CD14-positive monocyte (primary cell): ENCODE results near the gene FABP1. TPM values are rescaled to one million over a fixed set of nuclear protein-coding genes. Genes with fewer than 3 reads are reported as not detected.

Source experiments
- DNase-seq, 3 donors: peaks; one replicate each; pipeline ENCODE4 v3.0.0-alpha.2; 2011 to 2022
- H2AFZ ChIP-seq: 2 replicates; pipeline ENCODE4 v1.6.0; 2012; ENCODE audit warnings: mild to moderate bottlenecking, low read depth, low read length, inconsistent platforms; ENCODE audit not compliant: insufficient read depth, poor library complexity, severe bottlenecking
- H3K27ac ChIP-seq, 2 donors: 1 replicate in 1 of 2; 2 replicates in 1 of 2; pipeline ENCODE4 v1.5.1; 2012 to 2013; ENCODE audit warnings: low read length in 2 of 2, control low read depth in 1 of 2, inconsistent platforms in 1 of 2, low read depth in 1 of 2, mild to moderate bottlenecking in 1 of 2
- H3K27me3 ChIP-seq, 2 donors: one replicate each; pipeline versions ENCODE4 v1.6.0 to v1.6.1; 2011 to 2013; ENCODE audit warnings: low read length in 2 of 2; ENCODE audit not compliant: control insufficient read depth in 2 of 2, insufficient read depth in 2 of 2
- H3K36me3 ChIP-seq, 2 donors: replicated peaks in 1 of 2; 1 replicate in 1 of 2; 2 replicates in 1 of 2; pipeline versions ENCODE4 v1.5.1 to v1.6.1; 2012 to 2013; ENCODE audit warnings: low read length in 2 of 2, control low read depth in 1 of 2, inconsistent platforms in 1 of 2, mild to moderate bottlenecking in 1 of 2; ENCODE audit not compliant: insufficient read depth in 2 of 2, control insufficient read depth in 1 of 2
- H3K4me1 ChIP-seq, 2 donors: 1 replicate in 1 of 2; 2 replicates in 1 of 2; pipeline versions ENCODE4 v1.5.1 to v1.6.1; 2012 to 2013; ENCODE audit warnings: low read length in 2 of 2, control low read depth in 1 of 2, inconsistent platforms in 1 of 2, mild to moderate bottlenecking in 1 of 2, moderate library complexity in 1 of 2; ENCODE audit not compliant: insufficient read depth in 2 of 2, control insufficient read depth in 1 of 2
- H3K4me2 ChIP-seq: replicated peaks from 2 replicates; pipeline ENCODE3; 2012; ENCODE audit warnings: low read length, moderate library complexity, mild to moderate bottlenecking; ENCODE audit not compliant: poor library complexity, severe bottlenecking; ENCODE audit errors: extremely low read depth
- H3K4me3 ChIP-seq, 3 experiments: fragments of 200-600 bp in 1 of 3; sonication (generic) in 1 of 3; replicated peaks in 1 of 3; 1 replicate in 2 of 3; 2 replicates in 1 of 3; pipeline ENCODE4 v1.5.1; 2011 to 2013; ENCODE audit warnings: low read length in 3 of 3, mild to moderate bottlenecking in 3 of 3, control low read depth in 2 of 3, low read depth in 2 of 3, inconsistent platforms in 1 of 3, moderate library complexity in 1 of 3
- H3K79me2 ChIP-seq: 2 replicates; pipeline ENCODE4 v1.6.0; 2012; ENCODE audit warnings: mild to moderate bottlenecking, control low read depth, inconsistent platforms, low read length, moderate library complexity; ENCODE audit not compliant: insufficient read depth
- H3K9ac ChIP-seq: 2 replicates; pipeline ENCODE4 v1.6.0; 2017; ENCODE audit warnings: low read length, mild to moderate bottlenecking; ENCODE audit not compliant: insufficient read depth, poor library complexity, severe bottlenecking
- H3K9me3 ChIP-seq, 2 donors: replicated peaks in 1 of 2; 1 replicate in 1 of 2; 2 replicates in 1 of 2; pipeline versions ENCODE4 v1.5.1 to v1.6.1; 2012 to 2013; ENCODE audit warnings: low read length in 2 of 2, control low read depth in 1 of 2; ENCODE audit not compliant: control insufficient read depth in 1 of 2, insufficient read depth in 1 of 2
- H4K20me1 ChIP-seq: 2 replicates; pipeline ENCODE4 v1.6.0; 2012; ENCODE audit warnings: mild to moderate bottlenecking, low read length, control low read depth, moderate library complexity; ENCODE audit not compliant: insufficient read depth
- H3K27ac Mint-ChIP-seq, 7 donors: one replicate each; pipeline ENCODE4 v1.8.0; 2020; ENCODE audit warnings: mild to moderate bottlenecking in 7 of 7, mixed read lengths in 7 of 7, moderate library complexity in 6 of 7, inconsistent platforms in 2 of 7
- H3K27me3 Mint-ChIP-seq, 3 donors: one replicate each; pipeline ENCODE4 v1.8.0; 2021 to 2022; ENCODE audit warnings: low read depth in 3 of 3, mild to moderate bottlenecking in 3 of 3, mixed read lengths in 3 of 3, moderate library complexity in 3 of 3, inconsistent platforms in 1 of 3
- H3K36me3 Mint-ChIP-seq, 2 donors: one replicate each; pipeline ENCODE4 v1.8.0; 2020; ENCODE audit warnings: mixed read lengths in 2 of 2, inconsistent platforms in 1 of 2, mild to moderate bottlenecking in 1 of 2
- H3K4me1 Mint-ChIP-seq: one replicate; pipeline ENCODE4 v1.8.0; 2020; ENCODE audit warnings: mild to moderate bottlenecking, mixed read lengths
- H3K4me3 Mint-ChIP-seq, 2 donors: one replicate each; pipeline ENCODE4 v1.8.0; 2020; ENCODE audit warnings: mild to moderate bottlenecking in 2 of 2, mixed read lengths in 2 of 2, moderate library complexity in 1 of 2
- H3K9me3 Mint-ChIP-seq, 7 donors: one replicate each; pipeline ENCODE4 v1.8.0; 2020 to 2022; ENCODE audit warnings: mixed read lengths in 7 of 7, mild to moderate bottlenecking in 6 of 7, moderate library complexity in 6 of 7, inconsistent platforms in 2 of 7
- CTCF ChIP-seq: fragments of 200-600 bp; IDR thresholded peaks from one replicate; pipeline ENCODE4 v1.8.0; 2022; ENCODE audit warnings: antibody characterized with exemption, mild to moderate bottlenecking
- WGBS: methylation state at CpG from one replicate; pipeline ENCODE4 v1.1.5; 2013; ENCODE audit warnings: missing lambda C conversion rate; ENCODE audit not compliant: insufficient coverage; 5-methylcytosine and 5-hydroxymethylcytosine counted together
- intact Hi-C, 2 donors: fragments of 100-400 bp; cut with micrococcal nuclease; formaldehyde crosslinking; loops; one replicate each; pipeline versions ENCODE4 v1.15.0 to v1.15.1; 2023
- polyA plus RNA-seq, 3 donors: library from polyadenylated mRNA; depleted of rRNA in 1 of 3; unstranded in 2 of 3; stranded (reverse) in 1 of 3; fragments of 300-500 nt in 2 of 3; fragments of >200 nt in 1 of 3; fragmentation: Illumina TruSeq in 2 of 3; gene quantifications; 1 replicate in 2 of 3; 2 replicates in 1 of 3; pipeline ENCODE4 v1.2.3, GENCODE V29; 2012 to 2021

Gene FABP1
- polyA plus RNA-seq, 3 donors = not detected

GRCh38 chr2:88168386-88168785 is 40.5 kb upstream of the FABP1 start:
- peak overlapping the region in 1 of 7 donors; percentile 62 for H3K27ac Mint-ChIP-seq
- no peak overlapping the region for H3K4me3 Mint-ChIP-seq
- peaks cover 2 to 18% (median 4%) of the 10 kb centered on the region in 7 donors for H3K9me3 Mint-ChIP-seq

GRCh38 chr2:88167740-88168139 is 39.9 kb upstream of the FABP1 start:
- Histone ChIP-seq H3K4me2 (no peak overlapping the region), H2AFZ (no peak overlapping the region), H3K27me3 (peaks cover 3 to 5% of the 10 kb centered on the region in 2 donors), H3K9me3 (no peaks in the 10 kb centered on the region), H4K20me1 (no peaks in the 10 kb centered on the region), H3K36me3 (no peaks in the 10 kb centered on the region), H3K4me3 (no peak overlapping the region), H3K79me2 (no peaks in the 10 kb centered on the region), H3K27ac (no peak overlapping the region), H3K9ac (no peak overlapping the region), H3K4me1 (peaks cover 19% of the 10 kb centered on the region in 2 donors)
- intact Hi-C loops = no loop called here
- Mint-ChIP-seq H3K9me3 (peaks cover 2 to 18% (median 4%) of the 10 kb centered on the region in 7 donors), H3K4me1 (peaks cover 27% of the 10 kb centered on the region), H3K27me3 (peaks cover 6 to 24% (median 20%) of the 10 kb centered on the region in 3 donors), H3K4me3 (no peak overlapping the region), H3K27ac (no peak overlapping the region), H3K36me3 (peaks cover 0 to 3% of the 10 kb centered on the region in 2 donors)
- TF ChIP-seq CTCF = no peak
- peak; percentile 7 to 53 (median 46) for DNase-seq
- WGBS = 86% methylated on average over 1 of the region's 2 CpGs

More at GRCh38 chr2:88168386-88168785, 40.5 kb upstream of the FABP1 start:
- no peak overlapping the region for H3K4me2 ChIP-seq
- peaks cover 27% of the 10 kb centered on the region for H3K4me1 Mint-ChIP-seq
- no peaks in the 10 kb centered on the region for H4K20me1 ChIP-seq
- intact Hi-C loops = no loop called here
- H2AFZ ChIP-seq = peak overlapping the region; percentile 25
- H3K79me2 ChIP-seq = no peaks in the 10 kb centered on the region
- peaks cover 19% of the 10 kb centered on the region in 2 donors for H3K4me1 ChIP-seq
- no CpG with 5 or more reads among the region's 7 CpGs for WGBS
- peaks cover 0 to 3% of the 10 kb centered on the region in 2 donors for H3K36me3 Mint-ChIP-seq
- no peak overlapping the region for H3K27ac ChIP-seq
- DNase-seq = no peak
- no peak for TF ChIP-seq CTCF
- peaks cover 3 to 5% of the 10 kb centered on the region in 2 donors for H3K27me3 ChIP-seq
- no peaks in the 10 kb centered on the region for H3K36me3 ChIP-seq
- H3K4me3 ChIP-seq = no peak overlapping the region
- H3K9ac ChIP-seq = no peak overlapping the region
- no peaks in the 10 kb centered on the region for H3K9me3 ChIP-seq
- H3K27me3 Mint-ChIP-seq = peaks cover 6 to 24% (median 23%) of the 10 kb centered on the region in 3 donors
